ENCODE measurements around the gene ANXA2R. TPM values are rescaled to one million over a fixed set of nuclear protein-coding genes. Genes with fewer than 3 reads are reported as not detected.

Gene ANXA2R
- total RNA-seq, 1 donor: 3.0 TPM

DNA sequence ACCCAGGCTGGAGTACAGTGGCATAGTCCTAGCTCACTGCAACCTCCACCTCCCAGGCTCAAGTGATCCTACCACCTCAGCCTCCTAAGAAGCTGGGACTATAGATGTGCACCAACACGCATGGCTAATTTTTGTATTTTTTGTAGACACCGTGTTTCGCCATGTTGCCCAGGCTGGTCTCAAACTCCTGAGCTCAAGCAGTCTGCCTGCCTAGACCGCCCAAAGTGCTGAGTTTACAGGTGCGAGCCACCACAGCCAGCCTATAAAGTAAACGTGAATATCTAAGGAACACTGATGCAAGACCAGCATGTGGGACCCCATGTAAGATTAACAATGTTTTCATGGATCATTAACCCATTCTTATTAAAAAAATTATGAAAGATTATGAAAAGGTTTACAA, 15.9 kb downstream of the ANXA2R start:
- no peak overlapping the region for H3K4me3 ChIP-seq (ENCODE audit: low read depth, low read length)
- DNase-seq (ENCODE audit: low read depth): no peak
- TF ChIP-seq, protein P1, sequence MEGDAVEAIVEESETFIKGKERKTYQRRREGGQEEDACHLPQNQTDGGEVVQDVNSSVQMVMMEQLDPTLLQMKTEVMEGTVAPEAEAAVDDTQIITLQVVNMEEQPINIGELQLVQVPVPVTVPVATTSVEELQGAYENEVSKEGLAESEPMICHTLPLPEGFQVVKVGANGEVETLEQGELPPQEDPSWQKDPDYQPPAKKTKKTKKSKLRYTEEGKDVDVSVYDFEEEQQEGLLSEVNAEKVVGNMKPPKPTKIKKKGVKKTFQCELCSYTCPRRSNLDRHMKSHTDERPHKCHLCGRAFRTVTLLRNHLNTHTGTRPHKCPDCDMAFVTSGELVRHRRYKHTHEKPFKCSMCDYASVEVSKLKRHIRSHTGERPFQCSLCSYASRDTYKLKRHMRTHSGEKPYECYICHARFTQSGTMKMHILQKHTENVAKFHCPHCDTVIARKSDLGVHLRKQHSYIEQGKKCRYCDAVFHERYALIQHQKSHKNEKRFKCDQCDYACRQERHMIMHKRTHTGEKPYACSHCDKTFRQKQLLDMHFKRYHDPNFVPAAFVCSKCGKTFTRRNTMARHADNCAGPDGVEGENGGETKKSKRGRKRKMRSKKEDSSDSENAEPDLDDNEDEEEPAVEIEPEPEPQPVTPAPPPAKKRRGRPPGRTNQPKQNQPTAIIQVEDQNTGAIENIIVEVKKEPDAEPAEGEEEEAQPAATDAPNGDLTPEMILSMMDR (IDR thresholded peaks at IDR 0.05; ENCODE audit: insufficient read depth, low read length): no peak

DNA sequence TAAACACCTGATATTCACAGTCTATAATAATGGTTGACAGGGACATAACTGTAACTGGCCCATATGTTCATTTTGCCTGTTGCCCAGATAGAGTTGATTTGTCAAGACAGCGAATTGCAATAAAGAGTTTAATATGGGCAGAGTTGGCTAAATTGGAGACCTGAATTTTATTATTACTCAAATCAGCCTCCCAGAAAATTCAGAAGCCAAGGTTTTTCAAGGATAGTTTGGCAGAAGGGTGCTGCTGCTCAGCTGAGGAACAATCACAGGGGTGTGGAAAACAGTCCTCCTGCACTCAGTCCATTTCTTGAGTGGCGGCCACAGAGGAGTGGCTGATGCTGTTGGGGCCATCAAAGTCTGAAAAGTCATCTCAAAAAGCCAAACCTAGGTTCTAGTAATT, 19.0 kb downstream of the ANXA2R start:
- H3K4me3 ChIP-seq (ENCODE audit: low read depth, low read length): no peak overlapping the region
- DNase-seq (ENCODE audit: low read depth): no peak
- TF ChIP-seq, protein P1 (IDR thresholded peaks at IDR 0.05; ENCODE audit: insufficient read depth, low read length): no peak

GRCh38 chr5:43020399-43020746, 19.7 kb downstream of the ANXA2R start:
- peak overlapping the region; percentile 57 for H3K4me3 ChIP-seq (ENCODE audit: low read depth, low read length)
- TF ChIP-seq, protein P1 (IDR thresholded peaks at IDR 0.05; ENCODE audit: insufficient read depth, low read length): no peak
- no peak for DNase-seq (ENCODE audit: low read depth)

- peak overlapping the region; percentile 57 for H3K4me3 ChIP-seq (ENCODE audit: low read depth, low read length)
- TF ChIP-seq, protein P1 (IDR thresholded peaks at IDR 0.05; ENCODE audit: insufficient read depth, low read length): peak; percentile 59
- peak; percentile 78 for DNase-seq (ENCODE audit: low read depth)
These were observed 20.3 kb downstream of the ANXA2R start for GRCh38 chr5:43019614-43020398.

DNA sequence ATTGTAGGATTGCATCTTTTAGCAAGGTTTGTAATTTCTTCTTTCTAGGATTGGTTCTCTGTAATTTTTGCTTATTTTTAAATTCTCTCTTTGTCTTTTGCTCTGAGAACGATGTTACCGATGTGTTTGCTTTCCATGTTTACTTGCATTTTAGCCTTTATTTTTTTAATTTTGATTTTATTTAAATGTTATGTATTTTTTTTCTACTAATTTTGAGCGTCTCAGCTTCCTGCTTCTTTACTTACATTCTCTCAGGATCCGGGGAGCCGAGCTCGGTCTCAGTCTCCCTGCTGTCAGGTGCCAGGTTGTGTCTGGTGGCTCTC, 20.9 kb downstream of the ANXA2R start:
- TF ChIP-seq, protein P1 (IDR thresholded peaks at IDR 0.05; ENCODE audit: insufficient read depth, low read length): no peak
- no peak for DNase-seq (ENCODE audit: low read depth)
- H3K4me3 ChIP-seq (ENCODE audit: low read depth, low read length): peak overlapping the region; percentile 57

GRCh38 chr5:43017428-43017815, 22.7 kb downstream of the ANXA2R start:
- peak overlapping the region; percentile 77 for H3K4me3 ChIP-seq (ENCODE audit: low read depth, low read length)
- TF ChIP-seq, protein P1 (IDR thresholded peaks at IDR 0.05; ENCODE audit: insufficient read depth, low read length): no peak
- DNase-seq (ENCODE audit: low read depth): no peak

Data from fibroblast of the aortic adventitia (primary cell).